GM10266 (cell line): ENCODE data around the gene GRID2IP.

ENCODE experiments used
- DNase-seq: peaks from one replicate; pipeline ENCODE4 v3.0.0; 2012; ENCODE audit errors: extremely low spot score
- TF ChIP-seq, protein P1 (sequence below): IDR thresholded peaks from 2 replicates; pipeline ENCODE4 v1.5.1; 2012; ENCODE audit warnings: mild to moderate bottlenecking, low read depth; ENCODE audit not compliant: control insufficient read depth, insufficient read depth; ENCODE audit errors: missing control alignments

GRID2IP gene

DNA sequence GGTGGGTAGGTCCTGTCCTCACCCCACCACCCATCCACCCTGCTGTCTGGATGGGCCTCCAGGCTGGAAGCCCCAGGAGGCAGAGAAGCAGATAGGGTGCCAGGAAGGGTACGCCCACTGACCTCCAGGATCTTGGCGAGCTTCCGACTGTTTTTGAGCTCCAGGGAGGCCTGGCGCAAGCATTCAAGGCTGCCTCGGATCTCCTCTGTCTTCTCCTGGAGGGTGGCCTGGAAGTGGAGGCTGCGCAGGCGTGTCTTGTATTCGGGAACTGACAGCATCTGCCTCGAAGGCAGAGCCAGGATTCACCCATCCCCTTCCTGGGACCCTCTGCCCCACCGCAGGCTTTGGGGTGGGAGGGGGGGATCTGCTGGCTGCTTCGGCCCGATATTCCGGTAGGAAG lies 48.4 kb downstream of the GRID2IP start:
- DNase-seq: no peak
- TF ChIP-seq, protein P1, sequence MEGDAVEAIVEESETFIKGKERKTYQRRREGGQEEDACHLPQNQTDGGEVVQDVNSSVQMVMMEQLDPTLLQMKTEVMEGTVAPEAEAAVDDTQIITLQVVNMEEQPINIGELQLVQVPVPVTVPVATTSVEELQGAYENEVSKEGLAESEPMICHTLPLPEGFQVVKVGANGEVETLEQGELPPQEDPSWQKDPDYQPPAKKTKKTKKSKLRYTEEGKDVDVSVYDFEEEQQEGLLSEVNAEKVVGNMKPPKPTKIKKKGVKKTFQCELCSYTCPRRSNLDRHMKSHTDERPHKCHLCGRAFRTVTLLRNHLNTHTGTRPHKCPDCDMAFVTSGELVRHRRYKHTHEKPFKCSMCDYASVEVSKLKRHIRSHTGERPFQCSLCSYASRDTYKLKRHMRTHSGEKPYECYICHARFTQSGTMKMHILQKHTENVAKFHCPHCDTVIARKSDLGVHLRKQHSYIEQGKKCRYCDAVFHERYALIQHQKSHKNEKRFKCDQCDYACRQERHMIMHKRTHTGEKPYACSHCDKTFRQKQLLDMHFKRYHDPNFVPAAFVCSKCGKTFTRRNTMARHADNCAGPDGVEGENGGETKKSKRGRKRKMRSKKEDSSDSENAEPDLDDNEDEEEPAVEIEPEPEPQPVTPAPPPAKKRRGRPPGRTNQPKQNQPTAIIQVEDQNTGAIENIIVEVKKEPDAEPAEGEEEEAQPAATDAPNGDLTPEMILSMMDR: no peak

- DNase-seq: no peak
- TF ChIP-seq, protein P1: no peak
These were observed 49.4 kb downstream of the GRID2IP start for GRCh38 chr7:6501586-6502564.

- no peak for DNase-seq
- TF ChIP-seq, protein P1: no peak
These were observed 50.6 kb downstream of the GRID2IP start for GRCh38 chr7:6500691-6501090.

GRCh38 chr7:6497994-6498393 lies 53.3 kb downstream of the GRID2IP start:
- no peak for DNase-seq
- TF ChIP-seq, protein P1: no peak

DNA sequence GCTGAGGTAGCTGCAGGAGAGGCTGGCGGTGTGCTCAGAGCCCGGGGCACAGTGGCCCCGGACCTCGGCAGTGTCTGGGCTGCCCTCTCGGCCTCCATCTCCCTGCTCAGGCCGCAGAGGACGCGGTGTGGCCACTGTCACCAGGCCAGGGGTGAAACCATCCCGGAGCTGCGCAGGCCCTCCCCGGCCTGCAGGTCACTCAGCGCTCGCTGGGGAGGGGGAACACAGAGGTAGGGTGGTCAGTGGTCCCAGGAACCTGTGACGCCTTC lies 53.7 kb downstream of the GRID2IP start:
- no peak for DNase-seq
- TF ChIP-seq, protein P1: no peak

DNA sequence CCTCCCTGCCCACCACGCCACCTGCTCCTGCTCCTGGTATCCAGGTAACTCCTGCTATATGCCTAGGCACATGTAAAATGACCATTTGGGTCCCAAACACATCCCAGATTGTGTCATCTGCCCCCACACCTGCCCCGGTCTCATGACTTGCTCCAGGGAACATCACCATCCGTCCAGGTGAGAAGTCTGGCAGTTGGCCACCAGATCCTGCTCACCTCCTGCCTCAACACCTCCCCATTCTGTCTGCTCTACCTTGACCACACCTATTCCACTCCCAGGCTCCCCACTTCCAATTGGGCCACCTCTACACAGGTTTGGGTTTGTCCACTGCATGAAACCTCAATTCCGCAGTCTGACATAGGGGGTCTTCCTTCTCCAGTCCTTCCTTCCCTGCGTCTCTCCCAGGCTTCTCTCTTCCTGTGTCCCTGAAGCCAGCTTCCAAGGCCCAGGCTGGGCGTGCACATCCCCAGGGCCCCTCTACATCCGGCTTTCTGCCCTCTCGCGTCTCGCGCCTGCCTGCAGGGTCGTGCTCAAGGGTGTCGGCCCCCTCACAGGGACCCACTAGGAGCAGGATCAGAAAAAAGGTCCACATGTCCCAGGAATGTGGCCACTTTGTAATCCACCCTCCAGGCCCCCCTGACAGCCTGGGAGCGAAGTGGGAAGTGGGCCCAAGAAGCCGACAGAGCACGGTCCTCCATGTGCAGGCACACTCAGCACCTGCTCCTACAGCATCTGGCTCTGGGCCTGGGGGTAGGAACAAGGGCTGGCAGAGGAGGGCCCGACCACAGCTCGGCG lies 54.2 kb downstream of the GRID2IP start:
- no peak for DNase-seq
- TF ChIP-seq, protein P1: no peak
